SIG-M5 (cell line): ENCODE measurements around the gene FAM98B.

ENCODE experiments used
- DNase-seq: peaks from one replicate; lab custom pipeline; 2025; lab: John Stamatoyannopoulos, UW

The FAM98B gene

DNA sequence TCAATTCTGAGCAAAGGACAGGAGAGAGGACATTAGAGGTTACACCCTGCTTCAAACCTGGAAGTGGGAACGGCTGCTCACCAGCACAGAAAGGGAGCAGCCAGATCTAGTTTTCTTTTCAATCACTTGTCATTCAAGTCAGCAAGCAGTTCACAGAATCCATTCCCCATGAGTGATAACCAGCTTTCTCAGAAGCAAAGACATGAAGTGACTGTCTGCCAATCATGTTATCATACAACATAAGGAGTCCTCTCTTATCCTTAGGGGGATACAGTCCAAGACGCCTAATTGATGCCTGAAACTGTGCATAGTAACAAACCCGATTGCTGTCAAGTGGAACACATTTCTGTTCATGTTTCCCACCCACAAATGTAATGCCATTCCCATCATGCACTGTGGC, 54.7 kb downstream of the FAM98B start:
- DNase-seq: no peak

DNA sequence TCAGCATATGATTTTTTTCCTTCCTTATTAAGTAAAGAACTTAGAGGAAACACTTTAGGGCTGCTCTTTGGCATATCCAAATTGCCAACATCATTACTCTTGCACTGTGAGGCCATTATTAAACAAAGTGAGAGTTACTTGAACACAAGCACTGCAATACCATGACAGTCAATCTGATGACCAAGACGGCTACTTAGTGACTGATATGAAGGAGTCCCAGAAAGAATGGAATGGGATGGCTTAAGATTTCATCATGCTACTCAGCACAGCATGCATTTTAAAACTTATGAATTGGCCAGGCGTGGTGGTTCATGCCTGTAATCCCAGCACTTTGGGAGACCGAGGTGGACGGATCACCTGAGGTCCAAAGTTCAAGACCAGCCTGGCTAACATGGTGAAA, 55.2 kb downstream of the FAM98B start:
- no peak for DNase-seq

DNA sequence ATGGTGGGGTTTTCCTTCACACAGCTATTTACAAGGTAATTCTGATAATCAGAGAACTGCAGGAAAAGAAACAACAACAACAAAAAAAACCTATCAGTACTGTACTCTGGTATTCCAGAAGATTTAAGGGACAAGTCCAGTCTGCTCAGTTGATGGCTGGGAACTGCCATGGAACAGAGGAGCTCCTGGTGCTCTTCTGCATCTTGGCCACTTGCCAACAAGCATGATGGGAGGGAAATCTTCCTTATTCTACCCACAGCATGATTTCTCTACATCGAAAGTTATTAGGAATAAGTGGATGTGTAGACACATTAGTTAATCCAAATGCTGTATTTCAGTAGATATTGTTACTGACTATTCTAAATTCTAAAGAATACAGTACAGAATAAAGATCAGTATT, 59.0 kb downstream of the FAM98B start:
- no peak for DNase-seq

DNA sequence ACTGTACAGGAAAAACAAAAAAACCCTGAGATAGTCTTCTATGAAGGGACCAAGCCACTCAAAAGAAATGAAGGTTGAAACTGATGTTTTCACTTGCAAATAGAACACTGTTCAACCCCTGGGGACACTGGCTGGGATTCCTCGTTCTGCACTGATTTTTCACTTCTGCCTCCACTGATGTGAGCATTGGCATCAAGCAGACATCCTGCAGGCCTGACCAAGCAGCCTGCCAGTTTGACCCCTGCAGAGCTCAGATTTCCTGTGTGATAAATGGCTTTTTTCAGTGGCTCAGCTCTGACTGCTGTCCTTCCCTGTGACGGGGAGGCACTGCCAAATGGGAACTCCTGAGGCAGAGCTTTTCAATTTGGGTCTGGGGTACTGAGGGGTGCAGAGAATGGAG, 60.7 kb downstream of the FAM98B start:
- DNase-seq: no peak

DNA sequence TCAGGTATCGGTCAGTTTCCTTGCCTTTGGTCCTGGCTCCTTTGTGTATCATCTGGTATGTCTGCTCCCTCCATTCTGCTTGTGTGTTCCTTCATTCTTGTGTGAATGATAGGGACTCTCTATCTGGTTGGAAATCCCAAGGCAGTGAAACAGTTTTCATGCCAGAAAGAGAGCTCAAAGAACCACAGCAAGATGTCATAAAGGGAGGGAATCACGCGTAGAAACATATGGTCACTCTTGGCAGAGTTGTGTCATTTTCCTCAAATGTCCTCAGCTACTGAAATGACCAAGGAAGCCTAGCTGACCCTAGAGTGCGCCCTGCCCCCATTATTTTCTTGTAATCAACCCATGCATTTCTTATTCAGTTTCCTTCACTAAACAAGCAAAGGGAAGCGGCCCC, 62.7 kb downstream of the FAM98B start:
- no peak for DNase-seq

DNA sequence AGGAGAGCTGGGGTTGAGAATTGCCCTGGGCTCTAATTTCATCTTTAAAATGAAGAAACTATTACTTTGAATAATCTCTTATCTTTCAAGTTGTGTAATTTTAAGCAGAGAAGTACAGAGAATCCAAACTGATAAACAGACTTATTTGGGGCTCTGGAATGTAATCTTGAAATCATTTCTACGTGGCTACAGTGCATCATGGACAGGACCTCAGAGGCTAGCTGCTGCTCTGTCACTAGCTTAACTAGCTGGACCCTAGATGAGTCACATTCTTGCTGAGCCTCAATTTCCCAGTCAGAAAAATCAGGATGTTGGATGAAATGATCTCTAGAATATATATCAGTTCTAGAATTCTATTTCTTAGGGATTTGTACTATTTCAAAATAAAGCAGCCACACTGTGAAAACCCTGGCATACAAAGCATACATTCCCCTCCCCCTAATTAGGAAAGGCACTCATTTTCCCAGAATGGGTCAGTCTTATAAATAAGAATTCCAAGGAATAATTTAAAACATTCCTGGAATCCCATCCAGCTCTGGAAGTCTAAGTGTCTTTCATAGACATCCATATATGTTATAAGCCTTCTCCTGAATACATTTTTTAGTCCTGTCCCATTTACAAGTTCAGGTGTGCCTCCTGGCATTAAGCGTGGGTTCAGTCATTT, 63.5 kb downstream of the FAM98B start:
- DNase-seq: no peak

DNA sequence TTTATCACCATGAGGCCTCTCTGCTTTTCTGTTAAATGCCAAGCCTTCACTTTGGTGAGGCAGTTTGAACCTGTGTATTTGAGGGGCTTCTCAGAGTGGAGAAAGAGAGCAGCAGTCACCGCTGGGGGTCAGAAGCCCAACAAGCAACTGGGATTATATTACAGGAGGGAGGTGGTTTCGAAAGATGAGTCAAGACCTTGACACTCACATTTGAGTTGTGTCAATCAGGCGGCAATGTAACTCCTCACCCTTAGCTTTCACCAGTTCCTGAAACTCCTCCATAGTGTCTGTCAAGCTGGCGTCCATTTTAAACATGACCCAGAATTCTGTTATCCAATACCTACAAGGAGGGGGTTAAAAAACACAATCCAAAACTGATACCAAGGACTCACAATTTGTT, 64.2 kb downstream of the FAM98B start:
- no peak for DNase-seq

DNA sequence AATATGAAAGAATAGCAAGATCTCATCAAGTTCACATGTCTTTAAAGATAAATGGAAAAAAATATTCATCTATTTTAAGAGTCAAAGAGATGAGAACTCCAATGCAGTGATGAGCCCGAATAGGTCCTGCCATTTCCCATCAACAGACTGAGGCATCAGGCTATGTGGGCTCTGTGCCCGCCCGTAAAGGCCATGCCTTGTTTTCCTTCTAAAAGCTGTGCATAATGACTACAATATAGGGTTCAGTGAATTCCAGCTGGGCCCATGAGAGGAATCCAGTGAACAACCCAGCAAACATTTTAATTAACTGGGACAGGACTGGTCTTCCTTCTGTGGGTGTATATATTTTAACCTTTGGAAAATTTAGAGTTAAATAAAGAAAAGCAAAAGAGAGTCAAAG, 66.1 kb downstream of the FAM98B start:
- no peak for DNase-seq

DNA sequence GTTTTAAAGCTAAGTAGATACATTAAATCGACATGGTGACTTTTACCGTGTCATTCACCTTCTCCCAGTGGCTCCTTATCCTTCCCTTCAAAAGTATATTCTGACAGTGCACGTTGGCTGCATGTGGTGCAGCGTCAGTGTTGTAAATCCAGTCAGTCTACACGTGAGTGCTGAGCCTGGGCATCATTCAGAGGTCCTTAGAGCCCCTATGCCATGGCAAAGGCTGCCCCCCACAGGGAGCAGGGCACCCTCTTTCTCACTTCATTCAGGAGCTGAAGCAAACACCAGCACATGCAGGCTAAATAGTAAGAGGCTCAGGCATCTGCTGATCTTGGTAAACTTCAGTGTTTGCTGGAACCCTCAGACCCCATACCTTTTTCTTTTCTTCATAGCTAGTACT, 67.4 kb downstream of the FAM98B start:
- no peak for DNase-seq

DNA sequence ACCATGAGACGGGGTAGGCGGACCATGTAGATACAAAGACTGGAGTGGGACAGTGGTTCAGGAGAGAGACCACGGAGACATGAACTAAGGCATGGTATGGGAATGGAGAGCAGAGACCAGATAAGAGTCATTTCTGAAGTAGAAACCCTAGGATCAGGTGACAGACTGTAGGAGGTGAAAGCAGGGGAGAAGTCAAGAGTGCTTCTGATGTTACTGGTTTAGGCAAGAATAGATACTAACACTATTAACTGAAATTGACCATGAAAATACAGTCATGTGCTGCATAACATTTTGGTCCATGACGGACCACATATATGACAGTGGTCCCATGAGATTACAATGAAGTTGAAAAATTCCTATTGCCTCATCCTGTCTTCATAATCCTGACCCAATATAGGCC, 69.0 kb downstream of the FAM98B start:
- DNase-seq: no peak

DNA sequence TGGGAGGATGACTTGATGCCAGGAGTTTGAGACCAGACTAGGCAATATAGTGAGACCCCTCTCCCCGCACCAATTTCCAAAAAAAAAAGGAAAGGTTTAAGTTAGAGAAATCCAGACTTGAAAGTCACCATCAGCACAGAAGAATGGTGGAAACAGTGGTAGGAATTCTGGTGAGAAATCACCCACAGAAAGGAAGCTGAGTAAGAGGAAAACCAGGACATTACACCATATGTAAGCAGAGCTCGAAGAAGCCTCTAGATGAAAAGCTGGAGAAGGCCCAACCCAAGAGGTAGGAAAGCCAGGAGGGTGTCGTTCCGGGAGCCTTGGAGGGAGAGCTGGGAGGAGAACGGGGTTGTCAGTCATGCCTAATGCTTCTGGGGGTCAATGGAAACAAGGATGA, 70.2 kb downstream of the FAM98B start:
- DNase-seq: no peak

DNA sequence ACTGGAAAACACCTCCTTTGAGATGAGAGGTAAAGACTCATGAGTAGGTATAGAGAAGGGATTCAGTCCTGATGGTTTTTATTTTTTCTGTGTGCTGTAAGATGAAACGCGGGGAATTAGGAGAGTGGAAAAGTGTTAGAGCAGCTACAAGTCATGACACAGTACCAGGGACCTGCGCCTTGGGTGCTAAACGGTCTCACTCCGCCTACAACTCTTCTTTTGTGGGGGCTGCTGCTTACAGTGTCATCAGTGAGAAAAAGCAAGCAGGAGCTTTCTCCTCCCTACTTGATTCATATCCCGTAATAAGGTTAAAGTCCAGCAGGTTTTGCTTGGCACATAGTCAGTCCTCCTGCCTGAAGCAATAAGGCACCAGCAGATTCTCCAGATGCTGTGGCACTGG, 71.6 kb downstream of the FAM98B start:
- no peak for DNase-seq

DNA sequence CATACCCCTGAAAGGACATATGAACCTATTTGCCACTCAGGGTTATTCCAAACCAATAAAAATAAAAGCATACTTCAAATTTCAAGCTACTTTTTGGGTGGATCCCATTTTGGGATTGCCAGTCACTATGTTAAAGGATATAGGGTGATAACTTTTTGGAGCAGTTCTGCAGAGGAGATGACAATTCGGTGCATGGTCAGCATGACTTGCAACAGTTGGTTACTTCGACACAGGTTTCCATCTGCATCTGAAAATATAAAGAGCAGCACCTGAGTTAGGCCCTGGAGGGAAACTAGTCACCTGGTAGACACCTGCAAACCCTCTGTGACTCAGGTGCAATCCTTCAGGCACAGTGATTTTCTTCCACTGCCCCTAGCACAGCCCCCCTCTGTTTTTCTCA, 72.2 kb downstream of the FAM98B start:
- DNase-seq: no peak

DNA sequence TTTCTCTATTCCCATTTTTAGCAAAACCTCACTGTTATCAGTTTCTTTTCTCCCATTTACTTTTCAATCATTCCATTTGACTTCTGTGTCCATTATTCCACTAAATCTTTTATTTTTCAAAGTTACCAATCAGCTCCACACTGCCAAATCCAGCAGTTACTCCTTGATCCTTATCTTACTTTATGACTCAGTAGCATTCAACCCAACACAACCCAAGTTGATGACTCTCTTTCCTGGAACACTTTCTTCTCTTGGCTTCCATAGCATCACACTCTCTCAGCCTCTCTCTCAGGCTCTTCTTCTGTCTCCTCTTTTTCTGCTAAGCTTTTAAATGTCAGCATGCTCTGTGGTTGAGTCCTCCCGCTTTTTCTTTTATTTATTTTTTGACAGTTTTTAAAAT, 74.4 kb downstream of the FAM98B start:
- DNase-seq: no peak

DNA sequence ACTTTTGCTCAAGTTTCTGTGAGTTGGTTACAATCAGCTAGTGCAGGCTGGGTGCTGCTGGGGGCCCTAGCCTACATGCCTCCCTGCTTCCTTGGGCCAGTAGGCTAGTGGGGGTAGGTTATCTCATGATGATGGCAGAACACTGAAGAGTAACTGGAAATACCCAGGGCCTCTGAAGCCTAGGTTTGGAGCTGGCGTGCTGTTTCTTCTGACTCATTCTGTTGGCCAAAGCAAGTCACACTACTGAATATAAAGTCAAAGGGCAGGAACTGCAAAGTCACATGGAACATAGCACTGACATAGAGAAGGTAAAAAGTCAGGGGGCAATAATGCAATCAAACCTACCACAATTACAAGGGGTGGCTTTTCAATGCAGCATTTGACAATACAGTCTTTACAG, 76.2 kb downstream of the FAM98B start:
- no peak for DNase-seq

DNA sequence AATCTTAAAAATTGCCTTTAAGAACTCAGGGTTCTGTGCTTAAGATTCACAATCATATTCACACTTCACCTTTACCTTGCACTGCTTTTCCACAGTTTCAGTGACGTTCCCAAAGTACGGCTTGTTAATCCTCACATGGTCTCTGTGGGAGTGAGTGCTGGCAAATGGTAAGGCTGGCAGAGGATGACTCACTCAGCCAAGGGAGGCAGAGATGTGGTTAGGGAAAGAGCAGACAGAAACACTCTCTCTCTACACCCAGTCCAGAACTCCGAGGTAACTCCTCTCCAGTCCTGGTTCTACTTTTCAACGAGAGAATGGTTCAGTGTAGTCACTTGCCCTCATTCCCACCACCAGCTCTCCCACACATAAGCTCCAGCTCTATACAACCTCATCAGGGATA, 77.6 kb downstream of the FAM98B start:
- DNase-seq: no peak

DNA sequence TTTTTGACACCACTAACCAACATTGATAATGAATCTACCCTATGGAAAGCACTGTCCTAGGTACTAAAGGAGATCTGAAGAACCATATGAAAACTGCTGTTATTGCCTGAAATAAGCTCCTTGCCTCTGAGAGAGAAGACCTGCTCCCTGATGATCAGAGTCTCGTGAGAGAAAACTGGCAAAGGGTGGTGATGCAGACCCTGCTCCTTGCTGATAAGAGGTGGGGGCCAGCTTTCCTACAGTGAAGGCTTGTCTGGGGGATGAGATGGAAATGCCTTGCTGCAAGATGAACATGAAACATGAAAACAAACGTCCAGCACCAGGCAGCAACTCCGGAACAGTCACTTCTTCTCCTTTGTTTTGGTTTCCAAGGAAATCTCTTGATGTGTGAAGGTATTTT, 78.8 kb downstream of the FAM98B start:
- no peak for DNase-seq

DNA sequence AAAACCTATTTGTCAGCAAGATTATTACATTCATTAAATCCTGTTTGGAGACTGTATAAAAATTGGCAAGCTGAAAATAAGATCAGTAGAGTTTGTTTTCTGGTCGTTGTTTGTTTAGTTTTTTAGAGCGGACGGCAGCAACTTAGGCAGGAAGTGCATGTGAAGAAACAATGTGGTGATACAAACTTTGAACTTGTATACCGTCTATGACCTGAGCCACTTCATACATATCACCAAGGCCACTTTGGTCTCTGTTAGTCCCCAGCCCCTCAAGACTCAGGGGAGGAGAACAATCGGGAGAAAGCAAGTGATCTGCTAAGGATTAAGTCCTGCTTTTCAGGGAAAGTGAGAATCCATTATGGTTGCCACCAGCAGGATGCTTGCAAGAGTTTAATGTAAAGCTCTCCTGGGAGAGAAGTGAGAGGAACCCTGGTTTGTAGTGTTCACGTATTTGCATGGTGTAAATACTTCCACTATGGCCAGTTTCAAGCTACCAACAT, 79.5 kb downstream of the FAM98B start:
- DNase-seq: no peak

DNA sequence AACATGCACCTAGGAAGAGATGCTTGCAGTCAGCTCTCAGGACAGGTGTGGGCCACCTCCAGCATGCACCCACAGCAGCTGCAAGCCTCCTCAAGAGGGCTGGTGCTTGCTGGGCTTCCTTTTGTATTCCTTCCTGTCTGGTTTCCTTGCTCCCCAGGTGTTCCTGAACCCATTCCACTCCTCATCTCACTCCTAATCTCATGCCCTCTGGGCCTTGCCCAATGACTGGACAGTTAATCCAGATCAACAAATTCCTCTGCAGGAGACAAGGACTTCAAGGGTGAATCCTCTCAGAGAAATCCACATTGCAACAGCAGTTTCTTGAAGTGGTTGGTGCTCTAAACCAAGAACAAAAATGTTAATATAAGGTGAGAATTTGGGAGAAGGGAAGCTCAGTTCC, 80.0 kb downstream of the FAM98B start:
- DNase-seq: no peak

DNA sequence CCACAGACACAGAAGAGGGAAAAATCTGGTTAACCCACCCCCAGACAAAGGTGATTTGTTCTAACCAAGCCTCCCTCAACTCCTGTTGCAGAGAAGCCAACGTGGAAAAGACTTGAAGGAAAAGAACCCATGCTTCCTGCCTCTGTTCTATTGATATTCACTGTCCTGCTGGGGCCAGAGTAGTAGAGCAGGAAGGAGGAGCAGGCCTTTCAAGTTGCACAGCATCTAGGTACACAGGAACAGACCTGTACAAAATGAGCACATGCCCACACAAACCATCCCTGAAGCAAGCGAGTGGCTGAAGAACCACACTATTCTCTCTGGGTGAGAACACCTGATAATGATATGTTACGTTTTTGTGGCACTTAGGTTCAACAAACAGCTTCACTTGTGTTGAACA, 80.8 kb downstream of the FAM98B start:
- no peak for DNase-seq

DNA sequence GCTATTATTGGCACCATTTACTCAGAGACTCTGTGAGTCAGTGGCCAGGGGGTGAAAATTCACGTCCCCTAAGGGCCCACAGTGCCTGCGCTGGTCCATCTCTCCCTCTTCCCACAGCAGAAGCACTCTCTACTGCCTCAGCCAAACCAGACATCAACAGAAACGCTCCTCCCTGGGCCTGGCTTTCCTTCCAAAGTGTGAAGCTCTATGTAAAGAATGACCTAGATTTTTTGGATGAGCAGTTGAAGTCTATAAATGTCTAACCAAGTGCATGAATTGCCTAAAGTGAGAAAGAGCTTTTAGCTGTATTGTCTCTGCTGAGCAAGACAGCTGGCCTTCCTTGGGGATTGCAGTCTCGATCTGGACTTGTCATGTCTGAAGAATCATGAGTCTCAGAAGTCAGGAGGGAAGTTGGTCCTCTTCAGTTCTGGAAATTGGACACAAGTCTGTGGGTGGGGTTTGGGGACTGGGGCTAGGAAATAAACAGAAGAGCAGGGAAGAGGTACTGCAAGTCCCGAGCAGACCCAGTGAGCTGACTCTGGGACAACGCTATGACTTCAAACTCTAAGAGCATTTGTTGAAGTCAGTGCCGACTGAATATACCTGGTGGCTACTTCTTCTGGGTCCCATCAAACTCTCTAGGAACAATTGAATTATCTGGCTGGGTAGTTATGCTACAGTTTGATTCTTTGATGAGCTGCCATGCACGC, 81.7 kb downstream of the FAM98B start:
- DNase-seq: no peak

DNA sequence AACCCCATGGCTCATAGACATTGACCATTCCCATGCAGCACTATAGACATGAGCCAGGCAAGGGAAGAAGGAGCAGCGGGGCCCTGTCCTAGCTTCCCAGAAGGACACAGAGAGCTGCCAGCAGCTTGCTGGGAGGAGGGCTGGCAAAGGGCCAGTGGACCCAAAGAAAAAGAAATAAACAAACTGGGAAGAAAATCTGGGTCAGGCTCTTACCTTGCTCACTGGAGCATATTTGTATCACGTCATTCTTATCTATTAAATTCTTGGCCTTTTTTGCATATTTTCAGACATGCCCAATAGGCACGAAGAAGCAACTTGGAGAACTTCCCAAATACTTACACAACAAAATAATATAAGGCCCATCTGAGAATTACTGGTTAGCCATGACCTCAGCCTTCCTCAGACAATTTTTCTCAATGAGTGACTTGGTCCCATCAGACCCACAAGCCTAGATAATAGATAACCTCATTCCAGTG, 82.3 kb downstream of the FAM98B start:
- no peak for DNase-seq
